SHP77 (cell line): ENCODE results near the gene SHC1.
A peak's percentile ranks its signal among the peaks of the same experiment; 100 is the strongest.

Experiments
- DNase-seq, 2 experiments: peaks; one replicate each; lab custom pipeline; 2025; lab: John Stamatoyannopoulos, UW

The SHC1 gene

GRCh38 chr1:154970631-154971340 lies at the start of gene SHC1:
Gene SHC1, minus strand, starts transcription at chr1:154970747. Its CDS starts 221 bp downstream, at chr1:154970526.
- peak; percentile 96 to 97 for DNase-seq

- peak in 1 of 2 experiments; percentile 24 for DNase-seq
Observed at GRCh38 chr1:155019377-155020245, 49.1 kb upstream of the SHC1 start.

DNA sequence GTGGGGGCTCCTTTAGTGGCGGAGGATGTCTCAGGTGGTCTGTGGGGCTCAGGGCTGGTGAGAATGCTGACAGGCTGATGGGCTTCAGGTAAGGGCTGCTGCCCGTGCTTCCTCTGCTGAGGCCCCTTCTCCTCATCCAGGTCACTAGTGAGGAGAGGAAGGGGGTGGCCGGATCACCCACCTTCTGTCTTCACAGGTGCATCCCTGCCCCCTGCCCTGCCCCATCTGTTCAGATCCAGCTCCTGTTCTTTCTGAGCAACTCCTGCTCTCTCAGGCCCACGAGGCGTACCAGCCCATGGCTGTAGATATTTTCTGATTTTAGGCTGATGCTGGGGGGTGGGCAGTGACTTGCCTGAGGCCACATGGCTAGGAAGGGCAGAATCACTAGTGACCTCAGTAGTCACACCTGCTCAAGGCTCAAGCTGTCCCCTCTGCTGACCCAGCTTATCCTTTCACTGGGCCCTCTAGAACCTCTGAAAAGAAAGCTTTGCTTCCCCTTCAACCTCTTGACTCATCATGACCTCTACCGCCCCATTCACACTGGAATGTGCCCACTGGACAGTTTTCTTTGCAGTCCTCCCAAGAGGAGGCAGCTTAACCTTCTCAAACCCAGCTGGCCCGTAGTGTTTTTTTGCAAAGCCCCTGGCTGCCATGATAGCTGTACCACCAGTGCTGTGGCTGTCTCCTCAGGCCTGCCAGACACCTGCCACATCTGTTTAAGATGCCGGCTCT lies 48.2 kb upstream of the SHC1 start:
- DNase-seq, result no peak

DNA sequence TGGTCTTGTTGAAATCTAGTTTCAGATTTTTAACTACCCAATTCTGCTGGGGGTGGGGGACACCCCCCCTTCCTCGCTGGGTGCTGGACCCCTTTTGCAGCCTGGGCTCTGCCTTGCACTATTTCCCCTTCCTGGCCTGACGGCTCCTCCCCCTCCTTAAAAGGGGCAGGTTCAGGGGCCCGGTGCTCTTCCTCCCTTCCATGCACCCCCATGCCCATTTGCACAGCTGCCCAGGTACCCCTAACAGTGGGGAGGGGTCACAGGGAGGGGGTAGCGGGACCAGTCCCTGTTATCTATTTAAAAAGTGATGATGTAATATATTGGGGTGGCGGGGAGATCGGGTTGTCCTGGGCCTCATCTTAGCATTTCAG lies 47.4 kb upstream of the SHC1 start:
- DNase-seq, result no peak

DNA sequence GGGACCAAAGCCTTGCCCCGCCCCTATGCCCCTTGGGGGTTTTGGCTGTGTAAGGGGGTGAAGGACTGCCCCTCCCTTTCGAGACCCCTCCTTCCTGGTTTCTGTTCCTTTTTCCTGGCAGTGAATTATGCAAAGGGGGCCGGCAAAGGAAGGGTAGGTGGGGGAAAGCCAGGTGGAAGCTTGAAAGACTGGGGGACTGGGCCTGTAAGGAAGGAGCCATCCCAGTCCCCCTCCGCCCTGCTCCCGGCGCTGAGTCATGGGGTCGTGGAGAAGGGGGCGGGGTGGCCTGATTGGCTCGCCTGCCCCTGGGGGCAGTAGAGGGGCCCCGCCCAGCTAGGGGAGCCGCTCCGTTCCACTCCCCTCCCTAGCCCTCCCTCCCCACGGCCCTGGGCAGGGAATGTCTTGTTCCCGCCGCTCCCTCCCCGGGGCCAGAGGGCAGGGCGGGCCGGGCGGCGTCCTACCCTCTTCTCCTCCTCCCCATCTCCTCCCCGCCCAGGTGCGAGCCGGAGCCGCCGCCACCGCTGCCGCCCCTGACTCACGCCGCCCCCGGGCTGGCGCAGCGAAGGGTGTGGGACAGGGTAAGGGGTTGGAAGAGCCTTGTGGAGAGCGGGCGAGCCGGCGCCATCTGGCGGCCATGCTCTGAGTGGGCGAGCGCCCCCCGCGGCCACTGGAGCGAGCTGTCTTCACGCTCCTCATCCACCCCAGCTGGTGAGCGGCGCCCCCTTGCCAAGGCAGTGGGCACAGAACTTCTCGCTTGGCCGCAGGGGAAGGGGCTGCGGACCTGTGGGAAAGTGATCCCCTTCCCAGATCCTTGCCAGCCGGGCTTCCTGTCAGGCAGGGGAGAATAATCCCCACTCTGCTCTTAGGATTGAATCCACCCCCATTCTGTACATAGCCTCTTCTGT lies 46.7 kb upstream of the SHC1 start:
- peak; percentile 90 to 92 for DNase-seq

- no peak for DNase-seq
Observed at GRCh38 chr1:155016231-155016831, 45.8 kb upstream of the SHC1 start.

GRCh38 chr1:155015527-155016230 lies 45.1 kb upstream of the SHC1 start:
- DNase-seq, result no peak

DNA sequence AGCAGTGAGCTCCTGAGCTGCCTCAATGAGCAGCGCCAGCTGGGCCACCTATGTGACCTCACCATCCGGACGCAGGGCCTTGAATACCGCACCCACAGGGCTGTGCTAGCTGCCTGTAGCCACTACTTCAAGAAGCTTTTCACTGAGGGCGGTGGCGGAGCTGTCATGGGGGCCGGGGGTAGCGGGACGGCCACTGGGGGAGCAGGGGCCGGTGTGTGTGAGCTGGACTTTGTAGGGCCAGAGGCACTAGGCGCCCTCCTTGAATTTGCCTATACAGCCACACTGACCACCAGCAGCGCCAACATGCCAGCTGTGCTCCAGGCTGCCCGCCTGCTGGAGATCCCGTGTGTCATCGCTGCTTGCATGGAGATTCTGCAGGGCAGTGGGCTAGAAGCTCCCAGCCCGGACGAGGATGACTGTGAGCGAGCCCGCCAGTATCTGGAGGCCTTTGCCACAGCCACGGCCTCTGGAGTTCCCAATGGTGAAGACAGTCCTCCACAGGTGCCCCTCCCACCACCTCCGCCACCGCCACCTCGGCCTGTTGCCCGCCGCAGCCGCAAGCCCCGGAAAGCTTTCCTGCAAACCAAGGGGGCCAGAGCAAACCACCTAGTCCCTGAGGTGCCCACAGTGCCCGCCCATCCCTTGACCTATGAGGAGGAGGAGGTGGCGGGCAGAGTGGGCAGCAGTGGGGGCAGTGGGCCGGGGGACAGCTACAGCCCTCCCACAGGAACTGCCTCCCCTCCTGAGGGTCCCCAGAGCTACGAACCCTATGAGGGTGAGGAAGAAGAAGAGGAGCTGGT lies 44.4 kb upstream of the SHC1 start:
- DNase-seq, result no peak

DNA sequence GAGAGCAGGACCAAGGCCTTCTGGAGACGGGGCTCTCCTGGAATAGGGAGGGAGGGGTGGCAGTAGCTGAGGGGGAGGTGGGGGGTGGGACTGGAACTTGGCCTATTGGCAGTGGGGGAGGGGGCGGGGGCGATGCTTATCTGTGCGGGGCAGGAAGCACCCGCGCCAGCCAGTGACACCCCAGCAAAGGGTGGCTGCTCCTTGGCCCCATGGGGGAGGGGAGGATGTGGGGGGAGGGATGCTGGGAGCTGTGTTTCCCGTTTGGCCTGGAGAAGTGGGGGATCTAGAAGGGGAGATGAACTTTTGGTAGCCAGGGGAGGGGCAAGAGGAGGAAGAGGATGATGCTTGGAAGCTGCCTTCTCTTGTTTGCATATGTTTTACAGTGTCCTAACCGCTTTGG lies 43.1 kb upstream of the SHC1 start:
- DNase-seq, result no peak

- no peak for DNase-seq
Observed at GRCh38 chr1:155012776-155013602, 42.4 kb upstream of the SHC1 start.

DNA sequence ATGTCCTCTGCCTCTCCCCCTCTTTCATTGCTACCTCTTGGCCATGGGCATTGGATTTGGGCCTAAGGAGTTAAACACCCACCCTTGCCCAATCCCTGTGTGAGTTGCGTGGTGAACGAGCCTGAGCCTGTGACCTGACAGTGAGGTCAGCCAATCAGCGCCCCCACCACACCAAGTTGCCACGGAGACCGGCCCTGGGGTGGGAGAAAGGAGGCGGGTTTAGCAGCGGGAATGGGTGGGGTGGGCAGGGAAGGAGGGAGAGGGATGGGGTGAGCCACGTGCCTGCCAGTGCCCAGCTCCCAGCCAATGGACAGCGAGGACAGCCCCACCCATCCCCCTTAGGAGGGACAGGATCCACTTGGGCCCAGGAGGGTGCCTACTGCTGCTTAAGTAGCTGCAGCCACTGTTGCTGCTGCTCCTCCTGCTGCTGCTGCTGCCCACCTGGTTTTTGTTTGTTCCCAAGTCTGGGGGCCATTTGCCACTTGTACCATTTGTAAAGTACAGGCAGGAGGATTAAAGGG lies 41.5 kb upstream of the SHC1 start:
- DNase-seq, result no peak

DNA sequence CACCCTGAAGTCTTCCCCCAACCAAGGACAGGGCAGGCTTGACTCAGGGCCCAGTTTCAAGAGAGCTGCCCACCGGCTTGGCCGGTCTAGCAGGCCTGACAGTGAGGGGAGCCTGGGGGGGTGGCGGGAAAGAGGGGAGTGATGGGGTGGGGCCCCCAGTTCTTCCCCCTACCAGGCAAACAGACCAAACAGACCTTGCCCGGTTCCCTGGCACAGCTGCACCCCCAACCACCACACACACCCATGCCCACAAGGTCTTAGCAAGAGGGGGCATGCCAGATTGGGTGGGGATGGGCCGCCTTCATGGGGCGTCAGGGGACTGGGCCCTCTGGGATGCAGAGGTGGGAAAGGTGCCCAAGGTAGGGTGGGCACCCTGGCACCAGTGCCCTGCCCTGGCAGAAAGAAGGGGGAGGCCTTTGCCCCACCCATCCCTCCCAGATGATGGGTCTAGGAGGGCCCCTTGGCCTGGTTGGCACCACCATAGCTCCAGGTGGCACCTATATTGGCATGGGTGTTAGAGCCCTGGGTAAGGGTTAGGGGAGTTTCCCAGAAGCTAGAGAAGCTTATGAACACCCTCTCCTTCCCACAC lies 41.0 kb upstream of the SHC1 start:
- DNase-seq, result no peak

DNA sequence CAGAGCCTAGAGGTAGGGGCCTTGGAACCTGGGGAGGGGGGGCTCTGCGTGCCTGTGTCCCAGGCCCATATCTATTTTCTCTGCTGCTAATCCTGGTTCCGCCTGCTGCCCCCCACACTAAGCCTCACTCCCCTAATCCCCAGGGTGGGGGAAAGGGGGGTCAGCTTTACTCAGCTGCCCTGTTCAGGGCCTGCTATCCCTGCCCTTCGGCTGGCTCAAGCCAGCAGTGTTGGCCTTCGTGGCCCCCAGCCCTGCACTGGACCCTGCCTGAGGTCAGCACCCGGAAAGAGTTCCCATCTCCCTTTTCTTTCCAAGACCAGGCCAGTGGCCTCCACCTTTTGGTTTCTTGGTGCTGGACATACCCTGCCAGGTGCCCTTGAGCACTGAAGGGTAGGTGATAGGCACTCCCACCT lies 40.5 kb upstream of the SHC1 start:
- DNase-seq, result no peak

DNA sequence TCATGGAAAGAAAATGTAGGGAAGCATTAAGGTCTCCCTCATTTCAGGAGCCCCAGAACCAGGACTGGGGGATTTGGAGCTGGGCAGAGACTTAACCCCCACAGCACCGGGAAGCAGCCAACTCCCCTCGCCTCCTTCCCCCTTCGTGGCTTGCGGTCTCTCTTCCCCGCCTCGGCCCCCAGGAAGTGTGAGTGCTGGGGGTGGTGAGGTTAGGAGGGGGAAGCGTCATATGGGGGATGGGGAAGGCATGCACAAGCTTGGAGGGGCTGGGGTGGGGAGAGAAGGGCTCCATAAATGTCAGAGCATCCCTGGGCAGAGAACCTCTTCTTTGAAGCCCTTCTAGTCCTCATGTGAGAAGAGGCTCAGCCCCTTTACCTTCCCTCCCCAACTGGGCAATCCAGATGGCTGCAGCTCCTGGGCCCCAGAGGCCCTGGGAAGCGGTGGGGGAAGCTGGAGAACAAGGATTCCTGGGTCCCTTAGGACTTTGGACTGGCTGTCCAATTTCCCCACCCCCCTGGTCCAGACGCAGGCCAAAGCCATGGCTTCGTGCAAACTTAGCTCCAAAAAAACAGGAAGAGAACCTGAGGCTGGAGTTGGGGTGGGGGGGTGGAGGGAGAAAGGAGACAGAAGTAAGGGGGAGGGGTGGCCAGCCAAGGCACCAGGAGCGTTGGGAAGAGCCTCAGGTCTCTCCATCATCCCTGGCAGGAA lies 39.8 kb upstream of the SHC1 start:
- no peak for DNase-seq

GRCh38 chr1:155009742-155010141 lies 39.2 kb upstream of the SHC1 start:
- no peak for DNase-seq

- DNase-seq, result no peak
Observed at GRCh38 chr1:155009221-155009711, 38.7 kb upstream of the SHC1 start.
